22Rv1 (cell line): Measurements from ENCODE around the gene TBC1D19.

Experiments
- ZFX ChIP-seq: fragments of 450-650 bp; IDR thresholded peaks from 2 replicates; pipeline ENCODE4 v1.6.1; 2017; ENCODE audit warnings: antibody characterized with exemption, borderline replicate concordance
- TF ChIP-seq, protein P1 (sequence below): fragments of 450-650 bp; IDR thresholded peaks from 2 replicates; pipeline ENCODE4 v1.5.1; 2017; ENCODE audit warnings: mild to moderate bottlenecking

DNA sequence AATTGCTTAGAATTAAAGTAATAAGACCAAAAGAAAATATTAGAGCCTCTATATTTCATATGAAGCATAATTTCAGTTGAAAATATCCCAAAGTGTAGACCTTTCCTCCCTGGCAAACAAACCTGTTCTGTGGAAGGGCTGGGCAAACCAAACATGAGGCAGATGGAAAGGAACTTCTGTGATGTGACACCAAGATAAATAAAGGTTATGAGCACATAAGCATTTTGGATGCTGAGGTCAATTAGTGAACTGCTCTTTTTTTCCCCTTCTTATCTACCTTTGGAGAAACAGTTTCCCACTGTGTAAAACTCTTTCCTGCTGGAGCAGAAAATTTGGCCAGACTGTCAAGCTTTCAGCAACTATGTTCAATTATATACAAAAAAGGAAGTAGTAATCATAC, 167.1 kb downstream of the TBC1D19 start:
- TF ChIP-seq, protein P1, sequence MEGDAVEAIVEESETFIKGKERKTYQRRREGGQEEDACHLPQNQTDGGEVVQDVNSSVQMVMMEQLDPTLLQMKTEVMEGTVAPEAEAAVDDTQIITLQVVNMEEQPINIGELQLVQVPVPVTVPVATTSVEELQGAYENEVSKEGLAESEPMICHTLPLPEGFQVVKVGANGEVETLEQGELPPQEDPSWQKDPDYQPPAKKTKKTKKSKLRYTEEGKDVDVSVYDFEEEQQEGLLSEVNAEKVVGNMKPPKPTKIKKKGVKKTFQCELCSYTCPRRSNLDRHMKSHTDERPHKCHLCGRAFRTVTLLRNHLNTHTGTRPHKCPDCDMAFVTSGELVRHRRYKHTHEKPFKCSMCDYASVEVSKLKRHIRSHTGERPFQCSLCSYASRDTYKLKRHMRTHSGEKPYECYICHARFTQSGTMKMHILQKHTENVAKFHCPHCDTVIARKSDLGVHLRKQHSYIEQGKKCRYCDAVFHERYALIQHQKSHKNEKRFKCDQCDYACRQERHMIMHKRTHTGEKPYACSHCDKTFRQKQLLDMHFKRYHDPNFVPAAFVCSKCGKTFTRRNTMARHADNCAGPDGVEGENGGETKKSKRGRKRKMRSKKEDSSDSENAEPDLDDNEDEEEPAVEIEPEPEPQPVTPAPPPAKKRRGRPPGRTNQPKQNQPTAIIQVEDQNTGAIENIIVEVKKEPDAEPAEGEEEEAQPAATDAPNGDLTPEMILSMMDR, result no peak
- TF ChIP-seq ZFX, result no peak
